G401 (cell line): Measurements from ENCODE around the gene ZNF469. TPM values are rescaled to one million over a fixed set of nuclear protein-coding genes. Genes with fewer than 3 reads are reported as not detected.

Experiments used
- DNase-seq: peaks from one replicate; pipeline ENCODE4 v3.0.0-alpha.2; 2015; ENCODE audit warnings: low spot score
- in situ Hi-C: cut with HindIII; loops from 2 replicates; pipeline ENCODE4 v1.10.0; 2016; ENCODE audit warnings: low sequenced_read_pairs, mixed read lengths
- total RNA-seq: library from RNA; depleted of rRNA; stranded (reverse); fragments of >200 nt; shearing (Covaris generic); gene quantifications from 2 replicates; pipeline ENCODE4 v1.2.3, GENCODE V29; 2014; rRNA removed

ZNF469 gene
- total RNA-seq, 1 experiment from 2014 or later, result 0.34 TPM

GRCh38 chr16:88429387-88430184, 46.8 kb downstream of the ZNF469 start:
- in situ Hi-C loops, result no loop called here
- DNase-seq, result no peak

- no peak for DNase-seq
- in situ Hi-C loops, result no loop called here
Observed at GRCh38 chr16:88430185-88430523, 47.4 kb downstream of the ZNF469 start.

- in situ Hi-C loops, result no loop called here
- DNase-seq, result no peak
Observed at GRCh38 chr16:88430524-88431446, 48.0 kb downstream of the ZNF469 start.

- DNase-seq, result no peak
- in situ Hi-C loops, result no loop called here
Observed at GRCh38 chr16:88431651-88432050, 48.9 kb downstream of the ZNF469 start.

GRCh38 chr16:88432174-88432573, 49.4 kb downstream of the ZNF469 start:
- DNase-seq, result no peak
- in situ Hi-C loops, result no loop called here

Other genes with a start within 250 kb of the ZNF469 start
- gene ZFPM1, start 70.3 kb downstream of the ZNF469 start, total RNA-seq, result 0.55 and 1.2 TPM in 2 replicates
- gene ZC3H18, start 187.4 kb downstream of the ZNF469 start, total RNA-seq, result 25.8 and 48.9 TPM in 2 replicates